Ramos (cell line): ENCODE data around the gene S100PBP.

Experiments used
- in situ Hi-C: fragments of 300-500 bp; cut with MboI; formaldehyde crosslinking; loops from one replicate; pipeline ENCODE4 v1.14.3; 2022; ENCODE audit warnings: low sequenced_read_pairs; ENCODE audit not compliant: unreplicated experiment

The S100PBP gene

GRCh38 chr1:32818804-32819541 lies 1.5 kb downstream of the S100PBP start:
- in situ Hi-C loops: no loop called here

GRCh38 chr1:32825181-32825580 lies 7.7 kb downstream of the S100PBP start:
- in situ Hi-C loops: no loop called here

- in situ Hi-C loops: no loop called here
Observed at GRCh38 chr1:32828341-32828740, 10.9 kb downstream of the S100PBP start.

- in situ Hi-C loops: no loop called here
Observed at GRCh38 chr1:32830092-32830852, 12.8 kb downstream of the S100PBP start.

GRCh38 chr1:32831878-32832277 lies 14.4 kb downstream of the S100PBP start:
- in situ Hi-C loops: no loop called here

- in situ Hi-C loops: no loop called here
Observed at GRCh38 chr1:32848354-32849063, 31.1 kb downstream of the S100PBP start.

GRCh38 chr1:32855861-32856617 lies 38.6 kb downstream of the S100PBP start:
- in situ Hi-C loops: no loop called here

- in situ Hi-C loops: no loop called here
Observed at GRCh38 chr1:32858136-32858535, 40.7 kb downstream of the S100PBP start.

- in situ Hi-C loops: no loop called here
Observed at GRCh38 chr1:32858791-32859190, 41.3 kb downstream of the S100PBP start.

- in situ Hi-C loops: no loop called here
Observed at GRCh38 chr1:32859915-32860314, 42.5 kb downstream of the S100PBP start.

GRCh38 chr1:32860566-32860965 lies 43.1 kb downstream of the S100PBP start:
- in situ Hi-C loops: no loop called here

GRCh38 chr1:32861904-32862695 lies 44.6 kb downstream of the S100PBP start:
- in situ Hi-C loops: no loop called here

GRCh38 chr1:32863218-32863880 lies 45.9 kb downstream of the S100PBP start:
- in situ Hi-C loops: no loop called here

GRCh38 chr1:32863881-32864245 lies 46.4 kb downstream of the S100PBP start:
- in situ Hi-C loops: no loop called here

GRCh38 chr1:32864375-32865019 lies 47.0 kb downstream of the S100PBP start:
- in situ Hi-C loops: no loop called here

- in situ Hi-C loops: no loop called here
Observed at GRCh38 chr1:32865639-32866405, 48.4 kb downstream of the S100PBP start.

GRCh38 chr1:32867151-32867550 lies 49.7 kb downstream of the S100PBP start:
- in situ Hi-C loops: no loop called here

- in situ Hi-C loops: no loop called here
Observed at GRCh38 chr1:32867671-32868070, 50.2 kb downstream of the S100PBP start.
